GM19463 (cell line): ENCODE measurements around the gene DENND4A.

Experiments
- ATAC-seq: cut with Tn5 transposase; IDR thresholded peaks from one replicate; pipeline ENCODE4 v1.9.1; 2021; ENCODE audit warnings: mild to moderate bottlenecking, moderate library complexity; ENCODE audit not compliant: unreplicated experiment

The DENND4A gene

GRCh38 chr15:65682404-65682911, 109.6 kb downstream of the DENND4A start:
- ATAC-seq: no peak

GRCh38 chr15:65680544-65680943, 111.5 kb downstream of the DENND4A start:
- no peak for ATAC-seq

- ATAC-seq: no peak
These were observed 116.0 kb downstream of the DENND4A start for GRCh38 chr15:65676123-65676522.

- no peak for ATAC-seq
These were observed 116.5 kb downstream of the DENND4A start for GRCh38 chr15:65675551-65675950.

GRCh38 chr15:65666257-65666656, 125.8 kb downstream of the DENND4A start:
- no peak for ATAC-seq

- ATAC-seq: no peak
These were observed 128.6 kb downstream of the DENND4A start for GRCh38 chr15:65663521-65663920.

GRCh38 chr15:65660927-65661326, 131.2 kb downstream of the DENND4A start:
- no peak for ATAC-seq

- ATAC-seq: no peak
These were observed 132.5 kb downstream of the DENND4A start for GRCh38 chr15:65659502-65660052.

GRCh38 chr15:65655457-65655856, 136.6 kb downstream of the DENND4A start:
- ATAC-seq: no peak

GRCh38 chr15:65655026-65655425, 137.1 kb downstream of the DENND4A start:
- no peak for ATAC-seq

GRCh38 chr15:65653801-65654521, 138.1 kb downstream of the DENND4A start:
- ATAC-seq: no peak

- no peak for ATAC-seq
These were observed 138.8 kb downstream of the DENND4A start for GRCh38 chr15:65653341-65653740.

GRCh38 chr15:65651831-65652749, 140.0 kb downstream of the DENND4A start:
- no peak for ATAC-seq

GRCh38 chr15:65651042-65651322, 141.1 kb downstream of the DENND4A start:
- ATAC-seq: no peak

GRCh38 chr15:65650312-65651041, 141.6 kb downstream of the DENND4A start:
- no peak for ATAC-seq

- no peak for ATAC-seq
These were observed 145.6 kb downstream of the DENND4A start for GRCh38 chr15:65646486-65646885.

- ATAC-seq: no peak
These were observed 146.7 kb downstream of the DENND4A start for GRCh38 chr15:65645392-65645791.

- no peak for ATAC-seq
These were observed 147.8 kb downstream of the DENND4A start for GRCh38 chr15:65644282-65644681.

- no peak for ATAC-seq
These were observed 149.5 kb downstream of the DENND4A start for GRCh38 chr15:65642594-65642993.

GRCh38 chr15:65641768-65642475, 150.2 kb downstream of the DENND4A start:
- ATAC-seq: no peak
